ENCODE measurements around the gene CECR2.
"Not testable (repeated sequence)": the region's sequence is repeated elsewhere in the genome, so short reads cannot be mapped to it uniquely, and the experiment has no call there.

Gene CECR2

DNA sequence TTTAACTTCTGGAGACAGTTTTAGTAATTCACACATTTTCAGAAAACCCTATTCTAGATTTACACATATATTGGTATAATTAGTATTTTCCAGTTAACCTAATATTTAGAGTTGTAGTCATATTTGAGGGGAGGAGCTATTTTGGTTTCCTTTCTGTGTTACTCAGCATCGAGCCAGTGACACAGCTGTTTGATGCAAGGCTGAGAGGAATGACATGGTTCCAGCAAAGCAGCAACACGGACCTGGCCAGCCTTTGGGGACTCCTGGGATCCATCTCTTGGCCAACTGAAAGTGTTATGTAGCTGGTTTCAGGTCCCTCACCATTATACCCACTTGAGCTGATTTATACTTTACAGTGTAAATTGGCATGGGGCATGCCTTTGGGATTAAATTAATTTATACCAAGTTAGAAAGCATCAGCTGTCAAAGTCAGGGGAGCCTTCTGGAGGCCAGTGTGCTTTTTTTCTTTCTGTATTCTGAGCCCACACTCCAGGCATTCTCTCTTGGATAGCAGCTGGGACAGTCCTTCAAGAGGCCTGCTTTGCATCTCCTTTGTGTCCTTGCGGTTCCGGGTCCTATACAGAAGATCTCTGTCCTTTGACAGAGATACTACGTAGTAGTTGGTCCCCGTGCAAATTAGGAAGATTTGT lies 102.8 kb downstream of the CECR2 start:
- DNase-seq, result peak; percentile 9

DNA sequence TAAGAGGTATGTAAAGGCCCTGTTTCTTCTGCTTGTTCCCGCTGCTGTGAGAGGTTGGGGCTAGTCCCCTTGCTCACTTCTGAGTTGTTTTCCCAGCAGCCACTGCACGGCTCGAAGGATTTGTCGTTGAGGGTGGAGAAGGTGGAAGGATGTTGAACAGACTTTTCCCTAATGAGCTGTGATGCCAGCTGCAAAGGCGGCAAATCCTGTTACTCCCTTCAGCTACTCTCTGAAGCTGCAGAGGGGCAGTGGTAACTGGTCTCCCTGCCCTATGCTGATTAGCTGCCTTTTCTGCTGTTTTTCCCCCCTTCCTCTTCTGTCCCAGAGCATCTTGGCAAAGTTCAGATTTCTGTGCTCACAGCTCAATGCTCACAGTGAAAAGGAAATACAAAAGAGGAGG lies 103.7 kb downstream of the CECR2 start:
- no peak for DNase-seq

DNA sequence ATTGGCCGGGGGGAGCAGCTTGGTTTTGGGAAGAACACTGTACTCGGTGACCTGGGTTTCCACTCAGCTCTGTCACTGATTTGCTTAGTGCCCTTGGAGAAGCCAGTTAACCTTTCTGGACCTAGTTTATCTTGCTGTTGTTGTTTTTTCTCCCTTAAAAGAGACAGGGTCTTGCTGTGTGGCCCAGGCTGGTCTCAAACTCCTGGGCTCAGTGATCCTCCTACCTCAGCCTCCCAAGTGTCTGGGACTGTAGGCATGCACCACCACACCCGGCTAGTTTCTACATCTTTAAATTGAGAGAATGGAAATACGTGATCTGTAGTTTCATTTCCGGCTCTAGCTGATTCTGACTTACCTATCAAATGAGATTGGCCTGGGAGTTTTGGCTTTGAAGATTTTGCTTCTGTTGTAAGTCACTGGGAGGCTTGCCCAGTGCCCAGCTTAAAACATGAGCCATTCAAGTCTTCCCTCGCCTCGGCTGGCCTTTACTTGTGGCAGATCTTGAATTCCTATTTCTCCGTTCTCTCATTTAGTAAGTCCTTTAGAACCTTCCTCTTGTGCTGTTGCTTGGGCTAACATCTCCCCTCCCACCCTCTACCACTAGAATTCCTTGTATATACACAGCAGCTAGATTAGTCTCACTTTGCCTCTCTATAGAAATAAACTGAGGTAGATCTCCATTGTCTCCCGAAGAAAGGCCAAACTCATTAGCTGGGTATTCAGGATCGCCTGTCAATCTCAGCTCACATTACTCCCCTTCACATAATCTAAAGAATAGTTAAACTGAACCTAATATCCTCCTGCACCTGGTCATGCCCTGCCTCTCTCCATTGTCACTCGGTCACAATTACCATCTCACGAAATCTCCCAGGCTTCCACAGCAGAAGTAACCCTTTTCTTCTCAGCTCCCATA lies 106.3 kb downstream of the CECR2 start:
- no peak for DNase-seq

DNA sequence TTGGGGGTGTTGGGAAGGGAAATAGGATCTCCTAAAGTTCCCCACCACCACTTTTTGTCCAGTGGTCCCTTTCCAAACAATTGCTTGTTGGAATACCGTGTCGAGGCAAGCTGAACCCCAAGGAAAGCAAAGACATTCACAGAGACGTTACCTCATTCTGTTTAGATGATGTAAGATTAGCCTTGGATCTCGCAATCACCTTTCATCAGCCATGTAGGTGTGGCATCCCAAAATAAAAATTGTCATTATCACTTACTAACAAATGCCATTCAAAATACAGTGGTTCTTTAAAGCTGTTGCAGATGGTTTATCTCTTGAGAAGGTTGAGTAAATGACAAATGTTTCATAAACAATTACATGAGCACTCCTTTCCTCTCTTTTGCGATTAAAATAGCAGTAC lies 107.6 kb downstream of the CECR2 start:
- no peak for DNase-seq

DNA sequence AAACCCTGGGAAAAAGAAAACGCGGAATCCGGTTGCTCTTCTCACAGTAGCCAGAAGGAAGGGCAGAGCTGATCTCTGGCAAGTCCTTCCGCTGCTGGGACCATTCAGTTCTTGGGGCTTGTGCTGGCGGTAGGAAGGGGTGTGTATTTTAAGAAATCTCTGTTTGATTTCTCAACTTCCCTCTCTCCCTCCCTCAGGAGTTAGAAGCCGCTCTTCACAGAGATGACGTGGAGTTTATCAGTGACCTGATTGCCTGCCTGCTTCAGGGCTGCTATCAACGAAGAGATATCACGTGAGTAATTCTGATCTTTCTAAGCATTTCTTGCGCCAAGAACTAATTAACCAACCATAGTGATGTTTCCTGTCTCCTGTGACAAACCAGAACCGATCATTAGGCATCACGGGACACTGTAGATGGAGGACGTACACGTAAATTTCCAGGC lies 108.2 kb downstream of the CECR2 start:
- no peak for DNase-seq

DNA sequence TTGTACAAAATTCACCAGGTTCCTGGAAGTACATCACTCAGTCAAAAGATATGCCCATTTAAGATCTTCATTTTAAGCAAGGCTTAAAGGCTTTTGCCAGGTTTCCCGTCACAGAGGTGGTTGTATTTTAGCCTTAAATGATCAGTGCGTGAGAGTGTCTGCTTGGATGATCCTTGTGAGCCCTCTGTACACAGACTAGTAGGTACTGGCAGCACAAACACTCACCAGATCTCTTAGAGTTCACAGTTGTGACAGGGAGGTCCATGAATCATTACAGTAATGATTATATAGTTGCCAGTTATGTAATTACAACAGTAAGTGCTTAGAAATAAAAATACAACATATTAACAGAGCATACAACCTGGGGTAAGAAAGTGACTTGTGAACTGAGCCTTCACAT lies 109.9 kb downstream of the CECR2 start:
- no peak for DNase-seq

DNA sequence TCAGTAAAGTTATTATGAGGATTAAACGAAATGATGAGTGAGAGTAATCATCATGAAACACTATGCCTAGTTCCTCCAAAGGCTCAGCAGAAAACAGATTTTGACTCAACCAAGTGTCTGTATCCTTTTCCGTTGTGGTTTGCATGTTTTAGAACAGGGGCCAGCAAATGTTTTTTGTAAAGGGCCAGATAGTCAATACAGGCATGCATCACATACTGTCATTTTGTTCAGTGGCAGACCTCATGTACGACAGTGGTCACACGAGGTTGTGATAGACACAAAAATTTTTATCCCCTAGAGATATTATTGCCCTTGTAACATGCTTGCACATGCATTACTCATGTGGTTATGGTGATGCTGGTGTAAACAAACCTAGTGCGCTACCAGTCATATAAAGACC lies 112.2 kb downstream of the CECR2 start:
- DNase-seq, result no peak

DNA sequence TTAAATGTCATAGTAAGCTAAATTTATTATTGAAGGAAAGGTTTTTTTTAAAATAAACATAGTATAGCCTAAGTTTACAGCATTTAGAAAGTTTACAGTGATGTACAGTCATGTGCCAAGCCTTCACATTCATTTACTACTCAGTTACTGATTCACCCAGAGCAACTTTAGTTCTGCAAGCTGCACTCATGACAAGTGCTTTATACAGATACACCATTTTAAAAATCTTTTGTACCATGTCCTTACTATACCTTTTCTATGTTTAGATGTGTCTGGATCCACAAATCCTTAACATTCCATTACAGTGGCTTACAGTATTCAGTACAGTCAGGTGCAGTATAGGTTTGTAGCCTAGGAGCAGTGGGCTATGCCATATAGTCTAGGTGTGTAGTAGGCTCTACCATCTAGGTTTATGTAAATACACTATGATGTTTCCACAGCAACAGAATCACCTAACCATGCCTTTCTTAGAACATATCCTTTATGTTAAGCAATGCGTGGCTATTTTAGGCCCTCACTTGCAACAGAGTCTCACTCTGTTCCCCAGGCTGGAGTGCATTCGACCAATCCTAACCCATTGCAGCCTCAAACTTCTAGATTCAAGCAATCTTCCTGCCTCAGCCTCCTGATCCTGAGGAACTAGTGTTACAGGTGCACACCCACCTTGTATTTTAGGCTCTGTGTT lies 114.6 kb downstream of the CECR2 start:
- no peak for DNase-seq

DNA sequence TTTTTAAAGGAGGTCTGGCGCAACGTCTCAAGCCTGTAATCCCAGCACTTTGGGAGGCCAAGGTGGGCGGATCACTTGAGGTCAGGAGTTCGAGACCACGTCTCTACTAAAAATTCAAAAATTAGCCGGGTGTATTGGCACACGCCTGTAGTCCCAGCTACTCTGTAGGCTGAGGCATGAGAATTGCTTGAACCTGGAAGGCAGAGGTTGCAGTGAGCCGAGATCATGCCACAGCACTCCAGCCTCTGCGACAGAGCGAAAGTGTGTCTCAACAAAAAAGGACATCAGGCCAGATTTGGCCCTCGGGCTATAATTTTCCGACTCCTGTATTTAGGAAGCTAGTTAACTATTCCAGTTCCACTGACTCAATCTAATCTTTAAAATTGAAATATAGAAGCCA lies 115.3 kb downstream of the CECR2 start:
- DNase-seq, result no peak

DNA sequence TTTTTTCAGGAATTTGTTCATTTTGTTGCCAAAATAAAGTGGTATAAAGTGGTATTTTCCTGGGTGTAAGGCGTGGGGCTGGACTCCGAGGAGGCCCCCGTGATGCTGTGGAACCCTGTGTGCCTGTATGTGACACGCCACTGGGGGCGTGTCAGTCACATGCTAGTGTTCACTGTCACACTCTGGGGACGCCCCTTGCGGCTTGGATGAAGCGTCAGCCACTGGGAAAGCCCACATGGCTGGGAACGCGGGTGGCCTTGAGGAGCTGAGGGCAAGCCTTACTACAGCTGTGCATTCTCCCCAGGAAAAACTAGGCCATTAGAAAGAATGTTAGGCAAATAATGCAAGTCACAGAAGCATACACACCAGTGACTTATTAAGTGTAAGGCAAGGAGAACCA lies 117.1 kb downstream of the CECR2 start:
- DNase-seq, result no peak

DNA sequence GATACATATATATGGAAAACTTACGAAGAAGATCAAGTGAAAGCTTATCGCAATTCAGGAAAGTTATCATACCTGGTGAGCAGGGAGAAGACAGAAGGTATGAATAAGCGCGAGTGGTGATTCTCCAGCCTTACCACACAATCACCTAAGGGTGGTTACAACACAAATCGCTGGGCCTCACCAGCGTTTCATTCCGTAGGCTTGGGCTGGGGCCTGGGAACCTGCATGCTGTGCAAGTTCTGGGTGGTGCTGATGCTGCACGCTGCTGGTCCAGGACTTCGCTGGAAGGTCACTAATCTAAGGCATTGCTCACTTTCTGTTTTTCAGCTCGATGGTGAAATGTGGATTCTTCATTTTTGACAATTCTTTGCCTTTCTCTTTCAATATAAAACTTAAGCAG lies 117.5 kb downstream of the CECR2 start:
- no peak for DNase-seq

DNA sequence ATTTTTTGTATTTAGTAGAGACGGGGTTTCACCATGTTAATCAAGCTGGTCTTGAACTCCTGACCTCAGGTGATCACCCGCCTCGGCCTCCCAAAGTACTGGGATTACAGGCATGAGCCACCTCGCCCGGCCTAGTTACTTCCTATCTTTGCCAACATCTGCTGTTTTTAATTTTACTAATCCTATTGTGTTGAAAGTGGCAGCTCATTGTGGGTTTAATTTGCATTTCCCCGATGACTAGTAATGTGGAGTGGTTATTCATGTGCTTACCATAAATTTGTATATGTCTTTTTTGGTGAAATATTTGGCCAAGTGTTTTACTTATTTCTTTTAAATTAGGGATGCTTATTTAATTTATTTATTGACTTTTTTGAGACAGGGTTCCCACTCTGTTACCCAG lies 119.8 kb downstream of the CECR2 start:
- DNase-seq, result no peak

DNA sequence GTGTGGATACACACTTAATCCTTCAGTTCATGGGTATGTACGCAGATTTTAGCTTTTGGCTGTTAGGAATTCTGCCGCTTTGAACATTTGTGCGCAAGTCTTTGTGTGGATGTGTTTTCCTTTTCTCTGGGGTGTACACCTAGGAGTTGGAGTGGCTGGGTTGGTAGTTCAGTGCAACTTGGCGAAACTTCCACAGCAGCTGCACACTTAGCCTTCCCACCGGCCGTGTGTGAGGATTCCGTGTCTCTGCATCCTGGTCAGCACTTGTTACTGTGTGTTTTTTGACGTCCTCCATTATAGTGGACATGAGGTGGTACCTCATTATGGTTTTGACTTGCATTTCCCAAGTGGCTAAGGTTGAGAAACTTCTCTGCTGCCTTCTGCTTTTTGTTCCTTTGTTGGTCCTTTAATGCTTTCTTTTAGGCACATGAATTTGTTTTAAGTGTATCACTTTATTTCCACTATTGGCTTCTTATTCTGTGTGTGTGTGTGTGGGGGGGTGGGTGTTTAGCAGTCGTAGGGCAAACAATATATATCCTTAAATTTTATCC lies 121.9 kb downstream of the CECR2 start:
- DNase-seq, result no peak

DNA sequence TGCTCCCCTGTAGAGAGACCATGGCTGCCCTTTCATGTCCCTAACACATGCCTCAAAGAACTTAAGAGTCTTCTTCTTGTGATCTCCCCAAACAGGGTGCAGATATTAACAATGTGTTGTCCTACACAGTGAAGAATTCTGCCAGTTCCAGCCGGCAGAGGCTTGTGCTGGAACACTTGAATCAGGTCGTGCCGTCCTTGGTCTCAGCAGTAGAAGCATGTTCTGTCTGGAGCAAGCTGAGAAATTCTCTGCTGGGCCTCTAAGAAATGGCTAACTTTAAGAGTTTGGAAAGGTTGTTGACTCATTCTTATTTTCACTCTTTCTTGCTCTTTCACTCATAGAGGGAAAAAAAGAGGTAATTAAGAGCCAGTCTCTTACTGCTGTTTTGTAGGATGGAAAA lies 123.0 kb downstream of the CECR2 start:
- no peak for DNase-seq

DNA sequence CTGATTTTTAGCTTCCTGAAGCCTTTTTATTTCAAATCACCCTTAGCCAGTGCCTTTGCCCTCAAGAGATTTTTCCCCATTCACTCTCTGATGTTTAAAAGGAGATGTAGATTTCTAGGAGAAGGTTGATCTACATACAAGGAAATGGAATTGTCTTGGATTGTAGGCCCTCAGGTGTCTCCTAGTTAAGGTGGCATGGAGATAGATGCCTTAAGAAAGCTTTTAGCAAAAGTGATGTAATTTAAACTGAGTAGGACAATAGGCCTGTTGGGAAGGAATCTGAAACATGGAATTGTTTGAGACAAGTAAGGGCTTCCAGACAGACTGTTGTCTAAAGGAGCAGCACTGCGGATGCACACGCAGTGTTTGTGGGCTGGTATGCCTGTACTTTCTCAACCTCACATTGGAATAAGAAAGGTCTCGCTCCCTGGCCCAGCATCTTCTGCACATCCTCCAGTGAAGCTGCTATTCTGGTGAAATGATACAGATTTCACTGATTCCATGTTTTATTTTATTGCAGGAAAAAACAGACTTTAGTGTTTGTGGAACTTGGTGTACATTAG lies 124.2 kb downstream of the CECR2 start:
- no peak for DNase-seq

DNA sequence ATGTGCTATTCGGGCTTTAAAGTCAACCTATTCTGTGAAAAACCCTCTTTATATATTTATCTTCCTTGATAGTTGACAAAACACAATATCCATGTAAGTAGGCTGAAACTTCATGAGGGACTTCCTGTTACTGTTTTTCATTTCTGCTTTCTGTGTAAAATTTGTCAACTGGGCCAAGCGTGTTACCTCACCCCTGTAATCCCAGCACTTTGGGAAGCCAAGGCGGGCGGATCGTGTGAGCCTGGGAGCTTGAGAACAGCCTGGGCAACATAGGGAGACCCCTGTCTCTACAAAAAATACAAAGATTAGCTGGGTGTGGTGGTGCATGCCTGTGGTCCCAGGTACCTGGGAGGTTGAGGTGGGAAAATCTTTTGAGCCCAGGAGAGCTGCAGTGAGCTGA lies 127.6 kb downstream of the CECR2 start:
- no peak for DNase-seq

DNA sequence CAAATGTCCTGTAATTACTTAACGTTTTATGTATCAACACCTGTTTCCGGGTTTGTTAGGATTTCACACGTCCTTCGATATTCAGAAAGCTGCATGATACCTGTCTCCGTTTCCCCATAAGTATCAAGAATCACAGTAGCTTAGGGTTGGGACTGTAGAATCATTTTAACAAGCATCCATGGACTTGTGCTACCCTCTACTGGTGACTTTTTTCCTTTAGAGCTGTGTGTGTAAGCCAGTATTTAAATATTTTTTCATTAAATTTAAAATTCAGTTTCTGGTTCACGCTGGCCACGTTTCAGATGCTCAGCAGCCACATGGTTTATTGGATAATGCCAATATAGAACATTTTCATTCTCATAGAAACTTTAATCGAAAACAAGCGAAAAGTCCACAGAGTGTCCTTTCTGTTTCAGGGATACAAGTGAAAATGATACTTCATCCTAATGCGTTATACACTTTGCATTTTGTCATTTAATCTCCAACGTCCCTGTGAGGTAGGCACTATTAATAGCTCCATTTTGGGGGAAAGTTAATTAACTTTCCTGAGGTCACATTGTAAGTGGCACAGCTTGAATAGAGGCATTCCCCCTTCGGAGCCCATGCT lies 132.5 kb downstream of the CECR2 start:
- DNase-seq, result peak; percentile 59

DNA sequence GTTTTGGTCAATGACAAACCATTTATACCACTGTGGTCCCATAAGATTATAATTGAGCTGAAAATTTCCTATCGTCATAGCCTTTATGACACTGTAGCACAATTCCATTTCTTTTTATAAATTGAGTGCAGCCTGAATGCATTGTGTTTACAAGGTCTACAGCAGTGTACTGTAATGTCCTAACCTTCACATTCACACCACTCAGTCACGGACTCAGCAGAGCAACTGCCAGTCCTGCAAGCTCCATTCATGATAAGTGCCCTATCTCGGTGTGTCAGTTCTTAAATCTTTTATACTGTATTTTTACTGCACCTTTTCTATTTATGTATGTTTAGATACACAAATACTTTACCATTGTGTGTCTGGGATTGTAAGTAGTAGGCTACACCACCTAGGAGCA lies 138.8 kb downstream of the CECR2 start:
- DNase-seq, result no peak

DNA sequence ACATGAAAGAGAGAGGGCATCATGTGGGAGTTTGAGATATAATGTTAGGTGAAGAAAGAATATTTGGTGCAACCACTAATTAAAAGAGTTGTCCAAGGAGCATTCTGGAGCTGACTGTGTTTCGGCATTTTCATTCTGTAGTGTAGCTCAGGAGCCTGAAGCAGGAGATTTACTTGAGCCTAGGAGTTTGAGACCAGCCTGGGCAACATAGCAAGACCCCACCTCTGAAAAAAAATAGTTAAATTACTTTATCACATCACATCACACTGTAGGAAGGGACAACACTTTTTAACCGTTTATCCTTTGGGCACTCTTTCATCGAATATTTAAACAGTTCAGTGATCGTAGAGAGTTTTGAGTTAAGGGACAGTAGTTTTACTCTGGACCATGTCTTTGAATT lies 143.7 kb downstream of the CECR2 start:
- no peak for DNase-seq

DNA sequence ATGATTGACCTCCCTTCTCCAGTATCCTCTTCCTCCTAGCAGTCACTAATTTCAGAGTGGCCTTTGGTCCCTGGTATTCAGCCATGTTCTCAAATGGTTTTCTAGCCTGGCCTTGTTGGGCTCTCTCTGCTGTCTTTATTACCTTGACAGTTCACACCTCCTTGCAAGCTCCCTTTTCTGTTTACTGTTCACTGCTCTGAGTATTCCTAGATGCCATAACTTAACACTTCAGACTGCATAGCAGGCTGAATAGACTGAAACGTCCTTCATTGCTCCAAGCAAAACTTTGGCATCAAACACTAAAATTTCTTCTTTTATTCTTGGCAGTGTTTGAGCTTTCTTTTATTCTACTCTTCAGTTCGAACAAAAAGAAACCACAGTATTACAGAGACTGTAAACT lies 144.4 kb downstream of the CECR2 start:
- no peak for DNase-seq

DNA sequence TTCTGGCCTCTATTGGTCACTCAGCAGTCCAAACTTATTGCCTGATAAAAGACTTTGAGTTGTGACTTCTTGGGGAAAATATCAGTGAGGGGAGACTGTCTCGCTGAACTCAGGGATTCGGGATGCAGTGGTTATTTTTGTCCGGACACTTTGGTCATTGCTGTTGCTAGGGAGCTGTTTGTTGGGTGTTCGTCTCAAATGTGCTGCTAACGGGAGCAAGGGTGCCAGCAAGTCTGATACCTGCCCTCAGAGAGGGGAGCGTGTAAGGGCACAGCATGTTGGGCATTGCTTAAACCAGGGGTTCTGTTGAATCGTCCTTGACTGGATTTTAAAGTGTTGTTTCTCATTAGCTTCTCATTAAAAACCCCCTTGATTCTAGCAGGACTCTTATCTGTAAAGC lies 144.8 kb downstream of the CECR2 start:
- no peak for DNase-seq

DNA sequence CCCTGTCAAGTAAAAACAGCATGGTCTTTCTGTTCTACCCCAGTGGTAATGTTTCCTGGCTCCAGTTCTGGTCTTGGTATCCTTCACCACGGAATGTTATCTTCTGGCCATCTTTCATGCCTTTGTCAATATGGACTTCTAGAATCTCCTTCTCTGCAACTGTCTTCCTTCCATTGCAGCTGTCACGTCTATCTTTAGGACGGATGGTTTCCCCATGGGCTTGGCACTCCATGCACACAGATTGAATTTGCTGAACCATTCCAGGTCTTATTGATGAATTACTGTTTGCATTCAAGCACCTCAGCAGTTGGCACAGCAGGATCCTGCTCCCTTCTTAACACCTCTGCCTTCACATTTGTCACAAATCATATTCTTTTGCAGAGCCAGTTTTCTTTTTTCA lies 149.1 kb downstream of the CECR2 start:
- DNase-seq, result no peak

DNA sequence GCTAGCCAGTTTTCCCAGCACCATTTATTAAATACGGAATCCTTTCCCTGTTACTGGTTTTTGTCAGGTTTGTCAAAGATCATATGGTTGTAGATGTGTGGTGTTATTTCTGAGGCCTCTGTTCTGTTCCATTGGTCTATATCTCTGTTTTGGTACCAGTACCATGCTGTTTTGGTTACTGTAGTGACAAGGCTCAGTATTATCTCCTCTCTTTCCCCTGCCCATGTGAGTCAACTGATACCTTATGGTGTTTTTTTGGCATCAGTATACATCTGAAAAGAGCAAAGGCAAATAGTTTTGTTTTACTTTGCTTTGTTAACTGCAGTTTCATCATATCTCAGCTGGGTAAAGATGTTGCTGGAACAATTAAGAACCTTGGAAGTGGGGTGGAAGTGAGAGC lies 152.7 kb downstream of the CECR2 start:
- DNase-seq, result not testable (repeated sequence)
